Liver (tissue), 9 donors: Measurements from ENCODE around the gene ARHGEF28. TPM values are rescaled to one million over a fixed set of nuclear protein-coding genes. Genes with fewer than 3 reads are reported as not detected.

Experiments used
- DNase-seq: peaks from one replicate; pipeline ENCODE4 v3.0.0-alpha.2; 2017; ENCODE audit warnings: low spot score
- H3K27ac ChIP-seq, 2 donors: one replicate each; pipeline ENCODE4 v1.7.0; 2013; ENCODE audit warnings: inconsistent platforms in 2 of 2, low read length in 2 of 2, control low read depth in 1 of 2, low read depth in 1 of 2, mild to moderate bottlenecking in 1 of 2
- H3K27me3 ChIP-seq, 4 donors: one replicate each; pipeline versions ENCODE4 v1.6.1 to v1.7.0; 2013; ENCODE audit warnings: low read length in 3 of 4, inconsistent platforms in 1 of 4, mild to moderate bottlenecking in 1 of 4, moderate library complexity in 1 of 4; ENCODE audit not compliant: control insufficient read depth in 4 of 4, insufficient read depth in 4 of 4
- H3K36me3 ChIP-seq, 4 donors: one replicate each; pipeline versions ENCODE4 v1.6.1 to v1.7.0; 2013; ENCODE audit warnings: low read length in 3 of 4, mild to moderate bottlenecking in 3 of 4, low read depth in 1 of 4, moderate library complexity in 1 of 4; ENCODE audit not compliant: control insufficient read depth in 4 of 4, insufficient read depth in 3 of 4
- H3K4me1 ChIP-seq, 4 donors: one replicate each; pipeline versions ENCODE4 v1.6.1 to v1.7.0; 2013; ENCODE audit warnings: low read length in 3 of 4, mild to moderate bottlenecking in 3 of 4, moderate library complexity in 1 of 4; ENCODE audit not compliant: control insufficient read depth in 4 of 4, insufficient read depth in 4 of 4
- H3K4me3 ChIP-seq, 3 donors: one replicate each; pipeline versions ENCODE4 v1.6.1 to v1.7.0; 2013; ENCODE audit warnings: low read length in 3 of 3, control low read depth in 1 of 3, low read depth in 1 of 3, mild to moderate bottlenecking in 1 of 3
- H3K9ac ChIP-seq, 2 donors: one replicate each; pipeline ENCODE4 v1.7.0; 2013; ENCODE audit warnings: low read length in 2 of 2, mild to moderate bottlenecking in 2 of 2, moderate library complexity in 2 of 2, control low read depth in 1 of 2, low read depth in 1 of 2
- H3K9me3 ChIP-seq, 4 donors: one replicate each; pipeline versions ENCODE4 v1.6.1 to v1.7.0; 2013; ENCODE audit warnings: low read length in 3 of 4; ENCODE audit not compliant: control insufficient read depth in 4 of 4
- ATF3 ChIP-seq: IDR thresholded peaks from 2 replicates; pipeline ENCODE4 v1.6.1; 2016; ENCODE audit warnings: antibody characterized with exemption
- CTCF ChIP-seq: fragments of 150-350 bp; IDR thresholded peaks from 2 replicates; pipeline ENCODE4 v1.5.1; 2017; ENCODE audit warnings: improper control_type of control experiment, low read depth, low read length; ENCODE audit not compliant: missing input control
- EGR1 ChIP-seq, 2 donors: IDR thresholded peaks; 2 replicates each; pipeline ENCODE4 v1.6.1; 2016 to 2018; ENCODE audit warnings: antibody characterized with exemption in 2 of 2, low read depth in 2 of 2
- FOXA1 ChIP-seq: IDR thresholded peaks from 2 replicates; pipeline ENCODE4 v1.6.1; 2016; ENCODE audit warnings: antibody characterized with exemption
- FOXA2 ChIP-seq: IDR thresholded peaks from 2 replicates; pipeline ENCODE4 v1.6.1; 2016; ENCODE audit warnings: antibody characterized with exemption
- GABPA ChIP-seq, 2 donors: IDR thresholded peaks in 1 of 2; conservative IDR thresholded peaks in 1 of 2; 2 replicates each; pipeline ENCODE4 v1.6.1; 2016; ENCODE audit warnings: antibody characterized with exemption in 2 of 2, mild to moderate bottlenecking in 1 of 2, moderate library complexity in 1 of 2
- HNF4A ChIP-seq, 2 donors: conservative IDR thresholded peaks; 2 replicates each; pipeline ENCODE4 v1.6.1; 2016; ENCODE audit warnings: antibody characterized with exemption in 2 of 2, mild to moderate bottlenecking in 2 of 2
- HNF4G ChIP-seq: IDR thresholded peaks from 2 replicates; pipeline ENCODE4 v1.6.1; 2016; ENCODE audit warnings: antibody characterized with exemption
- JUND ChIP-seq, 2 donors: IDR thresholded peaks; 2 replicates each; pipeline ENCODE4 v1.6.1; 2016; ENCODE audit warnings: antibody characterized with exemption in 2 of 2
- MAX ChIP-seq: IDR thresholded peaks from 2 replicates; pipeline ENCODE4 v1.6.1; 2016; ENCODE audit warnings: antibody characterized with exemption
- NR2F2 ChIP-seq: IDR thresholded peaks from 2 replicates; pipeline ENCODE4 v1.6.1; 2016; ENCODE audit warnings: antibody characterized with exemption
- RAD21 ChIP-seq, 2 donors: IDR thresholded peaks; 2 replicates each; pipeline ENCODE4 v1.6.1; 2016; ENCODE audit warnings: antibody characterized with exemption in 2 of 2, mild to moderate bottlenecking in 2 of 2
- RXRA ChIP-seq, 2 donors: IDR thresholded peaks; 2 replicates each; pipeline ENCODE4 v1.6.1; 2017 to 2018; ENCODE audit warnings: antibody characterized with exemption in 2 of 2, mild to moderate bottlenecking in 1 of 2
- SP1 ChIP-seq: IDR thresholded peaks from 2 replicates; pipeline ENCODE4 v1.6.1; 2018; ENCODE audit warnings: antibody characterized with exemption, mild to moderate bottlenecking
- TAF1 ChIP-seq: conservative IDR thresholded peaks from 2 replicates; pipeline ENCODE4 v1.6.1; 2016; ENCODE audit warnings: antibody characterized with exemption, mild to moderate bottlenecking
- YY1 ChIP-seq: IDR thresholded peaks from 2 replicates; pipeline ENCODE4 v1.6.1; 2016; ENCODE audit warnings: antibody characterized with exemption, mild to moderate bottlenecking
- ZBTB33 ChIP-seq: IDR thresholded peaks from 2 replicates; pipeline ENCODE4 v1.6.1; 2016; ENCODE audit warnings: antibody characterized with exemption
- WGBS: extraction: QIAGEN DNeasy Blood & Tissue Kit; methylation state at CpG from one replicate; pipeline ENCODE4 v1.1.7; 2013; 5-methylcytosine and 5-hydroxymethylcytosine counted together
- polyA plus RNA-seq, 2 donors: library from polyadenylated mRNA; stranded (reverse) in 1 of 2; unstranded in 1 of 2; fragments of 200-250 nt in 1 of 2; fragments of >200 nt in 1 of 2; fragmentation: Nextera tagmentation in 1 of 2; extraction: Ambion mirVana in 1 of 2; gene quantifications; one replicate each; pipeline versions ENCODE4 v1.2.1 to v1.2.3, GENCODE V29; 2013 to 2015
- total RNA-seq, 2 donors: library from RNA; depleted of rRNA; stranded (reverse); fragments of >200 nt; gene quantifications; one replicate each; pipeline ENCODE4 v1.2.3, GENCODE V29; 2014
- TF ChIP-seq, protein P1 (sequence below): IDR thresholded peaks from 2 replicates; pipeline ENCODE4 v1.6.1; 2016; ENCODE audit warnings: antibody characterized with exemption, mild to moderate bottlenecking
- donor health status: healthy.
- donor health status: healthy.
- donor health status: healthy.
- donor health status: healthy.
- donor health status: healthy.

Gene ARHGEF28
- total and polyA plus RNA-seq, 4 donors, result 1.6 to 13.9 (median 3.6) TPM

DNA sequence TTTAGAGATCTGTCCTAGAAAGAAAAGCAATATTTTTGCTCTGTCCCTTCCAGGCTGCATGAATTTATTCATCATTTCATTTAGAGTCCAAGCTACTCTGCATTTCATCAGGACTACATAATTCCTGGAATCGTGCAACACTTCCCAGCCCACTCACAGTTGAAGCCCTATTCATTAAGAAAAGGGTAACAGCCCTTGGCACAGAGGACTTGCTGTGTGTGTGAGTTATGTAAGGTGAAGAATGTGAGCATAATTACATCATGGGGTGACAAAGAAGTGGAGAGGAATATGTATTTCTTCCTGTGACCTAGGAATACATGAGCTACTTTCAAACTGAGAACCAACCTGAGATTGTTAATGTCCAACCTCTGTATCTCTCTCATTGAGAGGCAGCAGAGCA lies 317.4 kb downstream of the ARHGEF28 start:
- 86% methylated on average over 1 of the region's 1 CpG for WGBS
- H3K9me3 ChIP-seq, result peaks cover 0 to 5% (median 2%) of the 10 kb centered on the region in 4 donors
- H3K9ac ChIP-seq, result no peak overlapping the region
- no peak overlapping the region for H3K4me3 ChIP-seq
- no peaks in the 10 kb centered on the region for H3K4me1 ChIP-seq
- H3K36me3 ChIP-seq, result no peaks in the 10 kb centered on the region
- H3K27ac ChIP-seq, result no peak overlapping the region
- no peaks in the 10 kb centered on the region for H3K27me3 ChIP-seq
- DNase-seq, result no peak
- TF ChIP-seq JUND (IDR thresholded peaks at IDR 0.05) (no peak), HNF4G (no peak), TAF1 (no peak), CTCF (no peak), NR2F2 (no peak), ZBTB33 (no peak), RAD21 (IDR thresholded peaks at IDR 0.05) (no peak), GABPA (IDR thresholded peaks at IDR 0.05 in 1 of 2, conservative IDR thresholded peaks at IDR 0.05 in 1 of 2) (no peak), MAX (no peak), FOXA2 (no peak), RXRA (IDR thresholded peaks at IDR 0.05) (no peak), ATF3 (no peak), HNF4A (conservative IDR thresholded peaks at IDR 0.05) (no peak), YY1 (no peak), SP1 (no peak), FOXA1 (no peak), EGR1 (IDR thresholded peaks at IDR 0.05; ENCODE audit: low read depth in 2 of 2) (no peak)
- TF ChIP-seq, protein P1, sequence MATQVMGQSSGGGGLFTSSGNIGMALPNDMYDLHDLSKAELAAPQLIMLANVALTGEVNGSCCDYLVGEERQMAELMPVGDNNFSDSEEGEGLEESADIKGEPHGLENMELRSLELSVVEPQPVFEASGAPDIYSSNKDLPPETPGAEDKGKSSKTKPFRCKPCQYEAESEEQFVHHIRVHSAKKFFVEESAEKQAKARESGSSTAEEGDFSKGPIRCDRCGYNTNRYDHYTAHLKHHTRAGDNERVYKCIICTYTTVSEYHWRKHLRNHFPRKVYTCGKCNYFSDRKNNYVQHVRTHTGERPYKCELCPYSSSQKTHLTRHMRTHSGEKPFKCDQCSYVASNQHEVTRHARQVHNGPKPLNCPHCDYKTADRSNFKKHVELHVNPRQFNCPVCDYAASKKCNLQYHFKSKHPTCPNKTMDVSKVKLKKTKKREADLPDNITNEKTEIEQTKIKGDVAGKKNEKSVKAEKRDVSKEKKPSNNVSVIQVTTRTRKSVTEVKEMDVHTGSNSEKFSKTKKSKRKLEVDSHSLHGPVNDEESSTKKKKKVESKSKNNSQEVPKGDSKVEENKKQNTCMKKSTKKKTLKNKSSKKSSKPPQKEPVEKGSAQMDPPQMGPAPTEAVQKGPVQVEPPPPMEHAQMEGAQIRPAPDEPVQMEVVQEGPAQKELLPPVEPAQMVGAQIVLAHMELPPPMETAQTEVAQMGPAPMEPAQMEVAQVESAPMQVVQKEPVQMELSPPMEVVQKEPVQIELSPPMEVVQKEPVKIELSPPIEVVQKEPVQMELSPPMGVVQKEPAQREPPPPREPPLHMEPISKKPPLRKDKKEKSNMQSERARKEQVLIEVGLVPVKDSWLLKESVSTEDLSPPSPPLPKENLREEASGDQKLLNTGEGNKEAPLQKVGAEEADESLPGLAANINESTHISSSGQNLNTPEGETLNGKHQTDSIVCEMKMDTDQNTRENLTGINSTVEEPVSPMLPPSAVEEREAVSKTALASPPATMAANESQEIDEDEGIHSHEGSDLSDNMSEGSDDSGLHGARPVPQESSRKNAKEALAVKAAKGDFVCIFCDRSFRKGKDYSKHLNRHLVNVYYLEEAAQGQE, result no peak

DNA sequence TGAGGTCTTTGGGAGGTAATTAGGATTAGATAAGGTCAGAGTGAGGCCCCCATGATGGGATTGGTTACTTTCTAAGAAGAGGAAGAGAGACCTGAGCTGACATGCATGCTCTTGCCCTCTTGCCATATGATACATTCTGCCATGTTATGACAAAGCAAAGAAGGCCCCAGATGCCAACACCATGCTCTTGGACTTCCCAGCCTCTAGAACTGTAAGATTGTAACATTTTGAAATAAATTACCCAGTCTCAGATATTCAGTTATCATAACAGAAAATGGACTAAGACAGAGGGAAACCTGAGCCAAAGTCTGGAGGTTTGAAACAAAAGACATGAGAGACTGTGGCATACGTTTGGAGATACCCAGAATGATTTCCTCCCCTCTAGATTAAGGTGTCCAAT lies 318.6 kb downstream of the ARHGEF28 start:
- H3K27ac ChIP-seq, result no peak overlapping the region
- no peaks in the 10 kb centered on the region for H3K27me3 ChIP-seq
- no peaks in the 10 kb centered on the region for H3K4me1 ChIP-seq
- H3K36me3 ChIP-seq, result no peaks in the 10 kb centered on the region
- H3K4me3 ChIP-seq, result no peak overlapping the region
- peaks cover 0 to 5% (median 2%) of the 10 kb centered on the region in 4 donors for H3K9me3 ChIP-seq
- no peak for DNase-seq
- WGBS, result 77% methylated on average over 1 of the region's 1 CpG
- H3K9ac ChIP-seq, result no peak overlapping the region
- TF ChIP-seq HNF4G, result no peak
- TF ChIP-seq ZBTB33, result no peak
- TF ChIP-seq RAD21 (IDR thresholded peaks at IDR 0.05), result no peak
- TF ChIP-seq ATF3, result no peak
- no peak for TF ChIP-seq JUND (IDR thresholded peaks at IDR 0.05)
- TF ChIP-seq, protein P1, result no peak
- no peak for TF ChIP-seq SP1
- TF ChIP-seq FOXA2, result no peak
- no peak for TF ChIP-seq MAX
- TF ChIP-seq TAF1, result no peak
- no peak for TF ChIP-seq FOXA1
- TF ChIP-seq EGR1 (IDR thresholded peaks at IDR 0.05; ENCODE audit: low read depth in 2 of 2), result no peak
